GM12892 (cell line): ENCODE measurements around the gene TNFRSF1B.

Experiments
- POLR2A ChIP-seq: IDR thresholded peaks from 2 replicates; pipeline ENCODE4 v1.6.1; 2011; ENCODE audit warnings: low read depth, low read length, control low read depth
- POLR2AphosphoS5 ChIP-seq: IDR thresholded peaks from 2 replicates; pipeline ENCODE4 v1.6.1; 2011; ENCODE audit warnings: low read depth, low read length, control low read depth

DNA sequence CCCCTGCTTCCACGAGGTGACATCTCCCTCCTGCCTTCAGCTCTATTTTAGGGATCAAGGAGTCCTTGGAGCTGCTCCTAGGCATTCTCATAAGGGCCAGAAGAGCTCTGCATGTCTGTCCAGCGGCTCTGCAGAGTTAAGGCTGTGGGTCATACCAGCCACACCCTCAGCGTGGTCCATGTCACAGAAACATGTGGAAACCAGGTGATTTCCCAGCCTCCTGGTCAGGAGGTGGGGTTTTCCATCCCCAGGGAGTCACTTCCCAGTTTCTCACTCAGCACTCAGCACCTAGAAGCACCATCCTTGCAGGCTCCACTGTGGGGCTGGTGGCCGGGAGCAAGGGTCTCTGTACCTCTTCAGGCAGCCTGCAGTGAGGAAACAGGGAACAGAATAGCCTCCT, 1.4 kb upstream of the TNFRSF1B start:
- TF ChIP-seq POLR2AphosphoS5 (no peak), POLR2A (no peak)
